IMR-90 (cell line): Measurements from ENCODE around the gene ADIG. TPM values are rescaled to one million over a fixed set of nuclear protein-coding genes. Genes with fewer than 3 reads are reported as not detected.

ENCODE experiments used
- ATAC-seq: fragments of 200-7000 bp; cut with Tn5 transposase; 2 replicates; pipeline ENCODE4 v1.9.1; 2020; ENCODE audit warnings: low read depth, mild to moderate bottlenecking, moderate library complexity
- BruUV-seq: library from RNA; stranded (reverse); fragments of 400-500 nt; replicated peaks from 2 replicates; lab custom pipeline; 2021; lab: Mats Ljungman, UMichigan
- CTCF ChIA-PET: fragments of 300-600 bp; formaldehyde crosslinking; extraction: SDS; loops from one replicate; lab custom pipeline; 2021; ENCODE audit warnings: antibody characterized with exemption; lab: Yijun Ruan, JAX
- POLR2A ChIA-PET: fragments of 300-600 bp; sonication (Branson Sonifier 250); formaldehyde crosslinking; loops from one replicate; lab custom pipeline; 2022; ENCODE audit warnings: antibody characterized with exemption; ENCODE audit not compliant: unreplicated experiment; lab: Charles Lee
- DNase-seq: peaks from one replicate; pipeline ENCODE4 v3.0.0; 2013
- H2AFZ ChIP-seq: replicated peaks from 2 replicates; pipeline ENCODE3; 2013; ENCODE audit warnings: low read length, mild to moderate bottlenecking; ENCODE audit not compliant: poor library complexity
- H2AK5ac ChIP-seq: 2 replicates; pipeline ENCODE4 v1.6.1; 2013; ENCODE audit warnings: low read depth, low read length, inconsistent platforms
- H2AK9ac ChIP-seq: replicated peaks from 2 replicates; pipeline ENCODE3; 2013; ENCODE audit warnings: mild to moderate bottlenecking, low read depth, low read length, moderate library complexity; ENCODE audit not compliant: poor library complexity
- H2BK120ac ChIP-seq: 2 replicates; pipeline ENCODE4 v1.6.1; 2013; ENCODE audit warnings: low read depth, low read length, inconsistent platforms
- H2BK15ac ChIP-seq: 3 replicates; pipeline ENCODE4 v1.6.1; 2013; ENCODE audit warnings: low read depth, low read length, inconsistent platforms
- H2BK20ac ChIP-seq: 2 replicates; pipeline ENCODE4 v1.6.1; 2013; ENCODE audit warnings: low read depth, mild to moderate bottlenecking, inconsistent platforms, low read length, moderate library complexity
- H2BK5ac ChIP-seq: 2 replicates; pipeline ENCODE4 v1.6.1; 2013; ENCODE audit warnings: mild to moderate bottlenecking, low read depth, low read length, inconsistent platforms; ENCODE audit not compliant: poor library complexity, severe bottlenecking
- H3K14ac ChIP-seq: replicated peaks from 2 replicates; pipeline ENCODE4 v1.6.1; 2013; ENCODE audit warnings: low read depth, low read length, inconsistent platforms
- H3K18ac ChIP-seq: 2 replicates; pipeline ENCODE4 v1.6.1; 2013; ENCODE audit warnings: low read depth, low read length, control low read depth
- H3K23ac ChIP-seq: 2 replicates; pipeline ENCODE4 v1.6.1; 2013; ENCODE audit warnings: low read depth, low read length, inconsistent platforms
- H3K27ac ChIP-seq: 2 replicates; pipeline ENCODE4 v1.5.1; 2013; ENCODE audit warnings: mild to moderate bottlenecking, control low read depth, low read length; ENCODE audit not compliant: insufficient read depth
- H3K27me3 ChIP-seq: 2 replicates; pipeline ENCODE4 v1.6.1; 2013; ENCODE audit warnings: low read length; ENCODE audit not compliant: control insufficient read depth, insufficient read depth
- H3K36me3 ChIP-seq: 2 replicates; pipeline ENCODE4 v1.6.1; 2013; ENCODE audit warnings: low read length, mixed read lengths; ENCODE audit not compliant: control insufficient read depth, insufficient read depth
- H3K4ac ChIP-seq: 2 replicates; pipeline ENCODE4 v1.6.1; 2013; ENCODE audit warnings: low read depth, low read length, inconsistent platforms
- H3K4me1 ChIP-seq: 2 replicates; pipeline ENCODE4 v1.6.1; 2013; ENCODE audit warnings: low read length, mixed read lengths; ENCODE audit not compliant: control insufficient read depth, insufficient read depth
- H3K4me2 ChIP-seq: 2 replicates; pipeline ENCODE4 v1.6.1; 2013; ENCODE audit warnings: low read depth, mild to moderate bottlenecking, control low read depth, low read length, moderate library complexity
- H3K4me3 ChIP-seq: 2 replicates; pipeline ENCODE4 v1.5.1; 2013; ENCODE audit warnings: low read depth, mild to moderate bottlenecking, control low read depth, low read length, moderate library complexity; ENCODE audit not compliant: insufficient read depth
- H3K56ac ChIP-seq: 2 replicates; pipeline ENCODE4 v1.6.1; 2013; ENCODE audit warnings: low read length, inconsistent platforms; ENCODE audit not compliant: insufficient read depth; ENCODE audit errors: extremely low read depth
- H3K79me1 ChIP-seq, 2 experiments: 2 replicates each; pipeline ENCODE4 v1.6.1; 2013; ENCODE audit warnings: low read length in 2 of 2, inconsistent platforms in 1 of 2, low read depth in 1 of 2
- H3K9ac ChIP-seq: 2 replicates; pipeline ENCODE4 v1.6.1; 2013; ENCODE audit warnings: low read depth, low read length, control low read depth
- H3K9me1 ChIP-seq: 2 replicates; pipeline ENCODE4 v1.6.1; 2013; ENCODE audit warnings: low read length, inconsistent platforms; ENCODE audit not compliant: insufficient read depth
- H3K9me3 ChIP-seq: 2 replicates; pipeline ENCODE4 v1.6.1; 2013; ENCODE audit warnings: low read length; ENCODE audit not compliant: control insufficient read depth, insufficient read depth
- H4K20me1 ChIP-seq: 2 replicates; pipeline ENCODE4 v1.6.1; 2013; ENCODE audit warnings: low read length, inconsistent platforms; ENCODE audit not compliant: insufficient read depth
- H4K5ac ChIP-seq: 2 replicates; pipeline ENCODE4 v1.6.1; 2013; ENCODE audit warnings: mild to moderate bottlenecking, low read depth, low read length, control low read depth
- H4K8ac ChIP-seq, 2 experiments: 2 replicates each; pipeline ENCODE4 v1.6.1; 2013; ENCODE audit warnings: low read depth in 2 of 2, low read length in 2 of 2, control low read depth in 1 of 2, inconsistent platforms in 1 of 2
- H4K91ac ChIP-seq: 2 replicates; pipeline ENCODE4 v1.6.1; 2013; ENCODE audit warnings: low read depth, low read length, inconsistent platforms; ENCODE audit not compliant: insufficient read depth
- BHLHE40 ChIP-seq: fragments of 150-350 bp; IDR thresholded peaks from 2 replicates; pipeline ENCODE4 v1.6.1; 2016; ENCODE audit warnings: mild to moderate bottlenecking, low read depth, low read length
- CEBPB ChIP-seq: IDR thresholded peaks from 2 replicates; pipeline ENCODE4 v1.6.1; 2012; ENCODE audit warnings: low read depth, low read length, improper control_type of control experiment
- CHD1 ChIP-seq: IDR thresholded peaks from 2 replicates; pipeline ENCODE4 v1.6.1; 2012; ENCODE audit warnings: low read depth, low read length, improper control_type of control experiment
- FOS ChIP-seq: fragments of 150-350 bp; IDR thresholded peaks from 2 replicates; pipeline ENCODE4 v1.6.1; 2016; ENCODE audit warnings: low read depth, low read length
- MAFK ChIP-seq: IDR thresholded peaks from 2 replicates; pipeline ENCODE4 v1.6.1; 2012; ENCODE audit warnings: low read depth, low read length, improper control_type of control experiment
- MAZ ChIP-seq: IDR thresholded peaks from 2 replicates; pipeline ENCODE4 v1.6.1; 2012; ENCODE audit warnings: low read depth, mild to moderate bottlenecking, low read length, improper control_type of control experiment, moderate library complexity, borderline replicate concordance
- MXI1 ChIP-seq: IDR thresholded peaks from 2 replicates; pipeline ENCODE4 v1.6.1; 2012; ENCODE audit warnings: low read depth, mild to moderate bottlenecking, low read length, moderate library complexity, borderline replicate concordance
- NFE2L2 ChIP-seq: fragments of 150-350 bp; IDR thresholded peaks from 2 replicates; pipeline ENCODE4 v1.6.1; 2016; ENCODE audit warnings: low read depth, mild to moderate bottlenecking, low read length
- RAD21 ChIP-seq: IDR thresholded peaks from 2 replicates; pipeline ENCODE4 v1.6.1; 2012; ENCODE audit warnings: low read length, improper control_type of control experiment
- RCOR1 ChIP-seq: IDR thresholded peaks from 2 replicates; pipeline ENCODE4 v1.6.1; 2012; ENCODE audit warnings: mild to moderate bottlenecking, low read length, improper control_type of control experiment; ENCODE audit not compliant: insufficient replicate concordance
- RFX5 ChIP-seq: IDR thresholded peaks from 2 replicates; pipeline ENCODE4 v1.8.0; 2012; ENCODE audit warnings: low read depth, mild to moderate bottlenecking, low read length, moderate library complexity
- SMC3 ChIP-seq: fragments of 150-350 bp; IDR thresholded peaks from 2 replicates; pipeline ENCODE4 v1.6.1; 2016; ENCODE audit warnings: low read depth, mild to moderate bottlenecking, antibody characterized with exemption, low read length, moderate library complexity
- WGBS, 2 experiments: methylation state at CpG; one replicate each; pipeline versions ENCODE4 v1.1.5 to v1.1.7; 2013; ENCODE audit warnings: missing lambda C conversion rate in 2 of 2; ENCODE audit not compliant: insufficient read length in 1 of 2; ENCODE audit errors: extremely low coverage in 2 of 2; 5-methylcytosine and 5-hydroxymethylcytosine counted together
- dilution Hi-C: fragments of 300-500 bp; cut with HindIII; formaldehyde crosslinking; loops from one replicate; pipeline ENCODE4 v1.14.3; 2018; ENCODE audit warnings: low sequenced_read_pairs; ENCODE audit not compliant: unreplicated experiment
- in situ Hi-C: fragments of 300-500 bp; cut with MboI; formaldehyde crosslinking; loops from 3 replicates; pipeline ENCODE4 v1.14.3; 2019; ENCODE audit warnings: low sequenced_read_pairs, inconsistent platforms, mixed read lengths
- intact Hi-C: fragments of 100-400 bp; cut with micrococcal nuclease; formaldehyde crosslinking; loops from 2 replicates; pipeline ENCODE4 v1.10.0; 2022
- polyA plus RNA-seq, 3 experiments: library from polyadenylated mRNA; depleted of rRNA; stranded (reverse); fragments of >200 nt; gene quantifications; 2 replicates each; pipeline ENCODE4 v1.2.3, GENCODE V29; 2012; ENCODE audit warnings: low replicate concordance in 1 of 3
- total RNA-seq: library from RNA; depleted of rRNA; stranded (reverse); fragments of >200 nt; gene quantifications from 2 replicates; pipeline ENCODE4 v1.2.3, GENCODE V29; 2012
- TF ChIP-seq, protein P1 (sequence below): fragments of 150-350 bp; IDR thresholded peaks from 2 replicates; pipeline ENCODE4 v1.6.1; 2017; ENCODE audit warnings: mild to moderate bottlenecking, antibody characterized with exemption, low read length, low read depth

ADIG gene
- total and polyA plus RNA-seq, 2 of the 4 experiments (the other 2 are of a cell fraction) = not detected

DNA sequence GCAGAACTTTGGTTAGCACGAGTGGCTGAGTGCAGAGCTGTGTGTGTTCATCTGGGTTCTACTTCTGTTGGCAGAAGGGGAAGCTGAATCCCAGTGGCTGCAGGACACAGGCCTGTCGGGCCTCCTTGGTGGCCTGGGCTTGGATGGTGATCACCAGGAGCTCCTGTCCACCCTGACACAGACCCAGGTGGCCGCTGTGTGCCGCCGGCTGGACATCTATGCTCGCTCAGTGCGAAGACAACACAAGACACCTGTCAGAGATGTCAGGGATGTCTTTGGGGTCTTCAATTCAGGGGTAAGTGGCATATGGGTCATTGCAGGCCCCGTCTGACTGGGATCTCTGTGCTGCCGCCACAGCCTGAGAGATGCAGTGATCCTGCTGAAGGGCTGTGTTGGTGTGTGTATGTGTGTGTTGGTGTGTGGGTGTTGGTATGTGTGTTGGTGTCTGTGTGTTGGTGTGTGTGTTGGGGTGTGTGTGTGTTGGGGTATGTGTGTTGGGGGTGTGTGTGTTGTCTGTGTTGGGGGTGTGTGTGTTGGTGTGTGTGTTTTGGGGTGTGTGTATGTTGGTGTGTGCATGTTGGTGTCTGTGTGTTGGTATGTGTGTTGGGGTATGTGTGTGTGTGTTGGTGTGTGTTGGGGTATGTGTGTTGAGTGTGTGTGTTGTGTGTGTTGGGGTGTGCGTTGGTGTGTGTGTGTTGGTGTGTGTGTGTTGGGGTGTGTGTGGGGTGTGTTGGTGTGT, 46.1 kb downstream of the ADIG start:
- in situ Hi-C loops (no loop called here), intact Hi-C loops (no loop called here), dilution Hi-C loops (no loop called here)
- Histone ChIP-seq H4K5ac (no peak overlapping the region), H2BK5ac (peak overlapping the region; percentile 88), H3K9me1 (no peaks in the 10 kb centered on the region), H3K79me1 (no peaks in the 10 kb centered on the region), H3K18ac (no peak overlapping the region), H3K27me3 (peaks cover 10% of the 10 kb centered on the region), H2AFZ (no peak overlapping the region), H2BK15ac (no peak overlapping the region), H3K27ac (no peak overlapping the region), H3K9me3 (no peaks in the 10 kb centered on the region), H3K9ac (no peak overlapping the region), H3K4ac (no peak overlapping the region), H3K56ac (no peak overlapping the region), H2BK20ac (no peak overlapping the region), H3K36me3 (no peaks in the 10 kb centered on the region), H3K23ac (no peak overlapping the region), H2AK9ac (no peak overlapping the region), H4K20me1 (no peaks in the 10 kb centered on the region), H2BK120ac (no peak overlapping the region), H3K14ac (no peak overlapping the region), H3K4me1 (no peaks in the 10 kb centered on the region), H4K8ac (no peak overlapping the region), H3K4me2 (no peak overlapping the region), H3K4me3 (no peak overlapping the region), H4K91ac (no peak overlapping the region), H2AK5ac (no peak overlapping the region)
- no TSS peak for BruUV-seq
- WGBS, 2 experiments = 71% methylated on average over 2 of the region's 10 CpGs; no CpG with 5 or more reads in 1 of the 2 experiments
- CTCF ChIA-PET = no interaction called here
- DNase-seq (no peak), ATAC-seq (no peak)
- POLR2A ChIA-PET = no interaction called here
- TF ChIP-seq SMC3 (no peak), RCOR1 (no peak), BHLHE40 (no peak), CEBPB (no peak), RFX5 (no peak), NFE2L2 (no peak), FOS (no peak), MXI1 (no peak), MAZ (no peak), CHD1 (no peak), MAFK (no peak), RAD21 (no peak)
- TF ChIP-seq, protein P1, sequence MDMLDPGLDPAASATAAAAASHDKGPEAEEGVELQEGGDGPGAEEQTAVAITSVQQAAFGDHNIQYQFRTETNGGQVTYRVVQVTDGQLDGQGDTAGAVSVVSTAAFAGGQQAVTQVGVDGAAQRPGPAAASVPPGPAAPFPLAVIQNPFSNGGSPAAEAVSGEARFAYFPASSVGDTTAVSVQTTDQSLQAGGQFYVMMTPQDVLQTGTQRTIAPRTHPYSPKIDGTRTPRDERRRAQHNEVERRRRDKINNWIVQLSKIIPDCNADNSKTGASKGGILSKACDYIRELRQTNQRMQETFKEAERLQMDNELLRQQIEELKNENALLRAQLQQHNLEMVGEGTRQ = no peak
